Subcutaneous adipose tissue (tissue), 4 donors: Measurements from ENCODE around the gene PLCXD1. TPM values are rescaled to one million over a fixed set of nuclear protein-coding genes. Genes with fewer than 3 reads are reported as not detected.

ENCODE experiments used
- total RNA-seq, 4 donors: library from RNA; depleted of rRNA; stranded (reverse); fragments of >200 nt; gene quantifications; one replicate each; pipeline ENCODE4 v1.1.0, GENCODE V29; 2016
- TF ChIP-seq, protein P1 (sequence below): fragments of 450-650 bp; IDR thresholded peaks from one replicate; pipeline ENCODE4 v1.5.1; 2016; ENCODE audit warnings: low read depth, mild to moderate bottlenecking, control low read depth, antibody characterized with exemption, moderate library complexity

Gene PLCXD1
- total RNA-seq, 4 donors from 2014 or later, result 6.6 to 84.2 (median 11.3) TPM

DNA sequence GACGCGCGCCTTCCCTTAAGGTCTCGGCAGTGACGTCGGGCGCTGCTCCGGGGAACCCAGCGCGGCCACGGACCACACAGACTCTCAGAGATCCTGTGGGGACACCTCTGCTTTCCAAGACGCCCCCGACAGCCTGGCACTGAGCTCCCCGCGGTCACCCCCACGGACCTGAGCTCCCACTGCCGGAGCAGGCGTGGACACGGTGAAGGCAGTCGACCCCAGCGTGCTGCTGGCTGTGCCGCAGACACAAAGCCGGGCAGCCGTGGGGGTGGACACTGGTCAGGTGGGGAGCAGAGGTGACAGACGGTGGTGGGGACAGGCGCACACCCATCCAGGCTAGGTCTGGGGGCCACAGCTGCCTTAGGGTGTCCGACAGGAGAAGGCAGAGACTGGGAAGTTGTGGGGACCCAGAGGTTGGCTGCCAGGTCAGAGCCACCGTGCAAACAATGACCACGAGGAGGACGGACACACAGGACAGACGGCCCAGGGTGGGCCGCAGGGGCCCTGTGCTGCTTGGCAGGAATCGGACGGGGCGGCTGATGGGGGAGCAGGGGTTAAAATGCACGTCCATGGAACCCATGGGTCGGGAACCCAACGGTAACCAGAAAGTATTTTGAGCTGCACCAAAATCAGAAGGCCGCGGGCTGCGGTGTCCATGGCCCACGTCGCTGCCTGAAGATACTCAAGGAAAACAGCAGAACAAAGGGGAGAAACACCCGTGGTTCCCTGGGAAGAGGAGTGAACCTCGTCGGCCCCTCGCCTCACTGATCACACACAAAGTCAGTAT, 54.0 kb downstream of the PLCXD1 start:
- TF ChIP-seq, protein P1, sequence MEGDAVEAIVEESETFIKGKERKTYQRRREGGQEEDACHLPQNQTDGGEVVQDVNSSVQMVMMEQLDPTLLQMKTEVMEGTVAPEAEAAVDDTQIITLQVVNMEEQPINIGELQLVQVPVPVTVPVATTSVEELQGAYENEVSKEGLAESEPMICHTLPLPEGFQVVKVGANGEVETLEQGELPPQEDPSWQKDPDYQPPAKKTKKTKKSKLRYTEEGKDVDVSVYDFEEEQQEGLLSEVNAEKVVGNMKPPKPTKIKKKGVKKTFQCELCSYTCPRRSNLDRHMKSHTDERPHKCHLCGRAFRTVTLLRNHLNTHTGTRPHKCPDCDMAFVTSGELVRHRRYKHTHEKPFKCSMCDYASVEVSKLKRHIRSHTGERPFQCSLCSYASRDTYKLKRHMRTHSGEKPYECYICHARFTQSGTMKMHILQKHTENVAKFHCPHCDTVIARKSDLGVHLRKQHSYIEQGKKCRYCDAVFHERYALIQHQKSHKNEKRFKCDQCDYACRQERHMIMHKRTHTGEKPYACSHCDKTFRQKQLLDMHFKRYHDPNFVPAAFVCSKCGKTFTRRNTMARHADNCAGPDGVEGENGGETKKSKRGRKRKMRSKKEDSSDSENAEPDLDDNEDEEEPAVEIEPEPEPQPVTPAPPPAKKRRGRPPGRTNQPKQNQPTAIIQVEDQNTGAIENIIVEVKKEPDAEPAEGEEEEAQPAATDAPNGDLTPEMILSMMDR, result no peak

DNA sequence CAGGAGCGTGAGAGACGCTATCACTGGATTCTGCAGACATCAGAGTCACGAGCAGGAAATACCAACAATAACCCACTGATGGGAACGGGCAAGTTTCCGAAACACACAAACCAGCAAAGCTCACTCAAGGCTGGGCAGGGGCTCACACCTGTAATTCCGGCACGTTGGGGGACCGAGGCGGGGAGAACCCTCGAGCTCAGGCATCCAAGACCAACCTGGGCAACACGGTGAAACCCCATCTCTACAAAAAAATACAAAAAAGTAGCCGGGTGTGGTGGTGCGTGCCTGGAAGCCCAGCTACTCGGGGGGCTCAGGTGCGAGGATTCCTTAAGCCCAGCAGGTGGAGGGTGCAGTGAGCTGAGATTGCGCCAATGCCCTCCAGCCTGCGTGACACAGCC, 54.6 kb downstream of the PLCXD1 start:
- TF ChIP-seq, protein P1, result no peak

DNA sequence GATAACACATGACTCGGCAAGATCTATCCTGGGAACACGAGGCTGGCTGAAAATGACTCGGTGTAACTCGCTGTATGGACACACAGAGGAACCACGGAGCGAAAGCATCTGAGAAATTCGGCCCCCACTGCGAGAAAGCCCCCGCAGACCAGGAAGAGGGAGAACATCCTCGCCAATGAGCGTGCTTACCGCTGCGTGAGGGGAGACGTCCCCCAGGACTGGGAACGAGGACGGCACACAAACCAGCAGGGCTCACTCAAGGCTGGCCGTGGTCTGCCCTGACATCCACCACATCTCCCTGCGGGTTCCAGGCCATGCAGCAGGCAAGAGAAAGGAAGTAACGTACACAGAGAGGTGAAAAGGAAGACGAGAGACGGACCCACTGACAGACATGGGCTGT, 55.0 kb downstream of the PLCXD1 start:
- TF ChIP-seq, protein P1, result no peak

DNA sequence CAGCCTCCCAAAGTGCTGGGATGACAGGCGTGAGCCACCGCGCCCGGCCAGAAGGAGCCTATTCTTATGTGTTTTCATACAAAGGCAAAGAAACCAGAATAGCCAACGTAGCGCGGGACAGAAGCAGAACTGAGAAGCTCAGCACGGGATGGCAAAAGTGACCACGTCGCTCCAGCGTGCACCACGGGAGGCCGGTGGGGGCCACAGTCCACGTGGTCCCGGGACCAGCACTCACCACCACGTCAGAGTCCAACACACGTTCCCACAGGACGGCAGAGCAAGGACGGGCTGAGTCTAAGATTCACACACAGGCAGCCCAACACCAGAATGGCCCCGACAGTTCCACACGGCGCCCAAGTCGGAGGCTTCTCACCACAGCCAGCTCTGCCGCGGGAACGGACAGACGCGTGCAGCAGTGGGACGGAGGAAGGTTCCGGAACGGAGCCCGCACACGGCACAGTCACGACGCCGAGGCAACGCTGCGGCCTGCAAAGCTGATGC, 56.2 kb downstream of the PLCXD1 start:
- TF ChIP-seq, protein P1, result no peak

DNA sequence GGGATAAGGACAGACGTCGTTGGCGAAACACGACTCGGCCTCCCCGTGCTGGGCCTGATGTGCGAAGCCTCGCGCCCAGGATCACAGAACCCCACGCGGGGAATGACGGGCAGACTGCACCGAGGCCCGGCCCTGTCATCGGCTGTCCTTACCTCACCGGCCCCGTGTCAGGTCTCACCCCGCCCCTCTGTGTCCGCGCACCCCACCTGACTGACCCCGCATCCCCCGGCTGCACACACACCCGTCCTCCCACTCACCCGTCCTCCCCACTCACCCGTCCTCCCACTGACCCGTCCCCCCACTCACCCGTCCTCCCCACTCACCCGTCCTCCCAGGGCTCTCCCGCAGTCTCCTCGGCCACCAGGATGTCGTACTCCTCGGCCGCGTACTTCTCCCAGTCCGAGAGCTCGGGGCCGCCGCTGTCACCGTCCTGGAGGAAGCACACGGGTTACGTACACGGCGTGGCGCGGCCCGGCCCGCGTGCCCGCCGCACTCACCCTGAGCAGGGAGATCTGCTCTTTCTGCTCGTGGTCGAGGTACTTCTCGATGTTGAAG, 57.2 kb downstream of the PLCXD1 start:
- TF ChIP-seq, protein P1, result no peak

DNA sequence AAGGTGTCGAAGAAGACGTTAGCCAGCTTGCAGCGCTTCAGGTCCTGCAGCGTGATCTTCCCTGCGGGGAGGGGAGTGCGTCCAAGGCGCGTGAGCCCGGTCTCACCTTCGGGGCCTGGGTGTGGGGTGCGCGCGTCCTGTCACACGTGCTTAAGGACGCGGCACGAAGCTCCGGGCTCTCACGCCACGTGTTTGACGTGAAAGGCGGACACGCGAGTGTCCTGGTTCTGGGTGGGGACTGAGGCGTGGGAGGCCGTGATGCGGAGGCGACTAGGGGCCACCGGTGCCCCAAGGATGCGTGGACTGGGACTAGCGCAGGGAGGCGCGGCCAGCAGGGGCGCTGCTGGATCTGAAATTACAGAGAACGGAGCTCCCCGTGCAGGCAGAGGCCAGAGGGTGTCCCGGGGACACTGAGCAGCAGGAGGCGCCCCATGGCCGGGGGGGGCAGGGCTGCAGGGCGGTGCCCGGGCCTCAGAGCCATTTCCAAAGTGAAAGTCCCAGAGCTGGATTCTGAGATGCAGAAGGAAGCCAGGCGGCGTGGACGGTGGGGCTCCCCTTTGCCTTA, 57.7 kb downstream of the PLCXD1 start:
- TF ChIP-seq, protein P1, result no peak

DNA sequence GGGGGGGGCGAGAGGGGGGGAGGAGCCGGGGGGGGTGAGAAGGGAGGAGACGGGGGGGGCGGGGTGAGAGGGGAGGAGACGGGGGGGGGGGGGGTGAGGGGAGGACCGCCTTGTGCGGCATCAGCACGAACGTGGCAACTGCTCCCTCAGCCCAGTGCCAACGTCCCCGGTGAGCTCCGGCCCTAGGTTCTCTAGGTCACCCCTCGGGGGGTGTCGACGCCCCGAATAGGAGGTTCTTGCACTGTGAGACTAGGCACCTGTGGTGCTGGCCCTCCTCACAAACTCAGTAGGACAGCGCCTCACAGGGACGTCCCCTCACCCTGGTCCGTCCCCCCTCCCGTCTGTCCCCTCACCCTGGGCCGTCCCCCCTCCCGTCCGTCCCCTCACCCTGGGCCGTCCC, 58.9 kb downstream of the PLCXD1 start:
- TF ChIP-seq, protein P1, result no peak
